GM13976 (cell line): ENCODE results near the gene PLCB1.
A peak's percentile ranks its signal among the peaks of the same experiment; 100 is the strongest.

ENCODE experiments used
- DNase-seq: peaks from one replicate; pipeline ENCODE4 v3.0.0; 2012; ENCODE audit warnings: low spot score
- CTCF ChIP-seq: IDR thresholded peaks from 2 replicates; pipeline ENCODE4 v1.5.1; 2012; ENCODE audit warnings: borderline replicate concordance, mild to moderate bottlenecking; ENCODE audit not compliant: insufficient read depth; ENCODE audit errors: extremely low read depth, missing control alignments, control extremely low read depth
- in situ Hi-C: fragments of 300-500 bp; cut with MboI; formaldehyde crosslinking; loops from one replicate; pipeline ENCODE4 v1.12.0; 2022; ENCODE audit warnings: low sequenced_read_pairs, mixed read lengths, inconsistent platforms; ENCODE audit not compliant: unreplicated experiment

Gene PLCB1

GRCh38 chr20:8196096-8196495 is 64.0 kb downstream of the PLCB1 start:
- TF ChIP-seq CTCF: no peak
- in situ Hi-C loops: no loop called here
- DNase-seq: no peak

- in situ Hi-C loops: no loop called here
- TF ChIP-seq CTCF: no peak
Measured at GRCh38 chr20:8200220-8200619, 68.2 kb downstream of the PLCB1 start.

GRCh38 chr20:8203366-8203765 is 71.3 kb downstream of the PLCB1 start:
- in situ Hi-C loops: no loop called here
- TF ChIP-seq CTCF: no peak
- no peak for DNase-seq

More at GRCh38 chr20:8200220-8200619, 68.2 kb downstream of the PLCB1 start:
- DNase-seq: no peak

- DNase-seq: no peak
- TF ChIP-seq CTCF: no peak
- in situ Hi-C loops: no loop called here
Measured at GRCh38 chr20:8205996-8206395, 73.9 kb downstream of the PLCB1 start.

- in situ Hi-C loops: no loop called here
- no peak for DNase-seq
- TF ChIP-seq CTCF: no peak
Measured at GRCh38 chr20:8208226-8208625, 76.2 kb downstream of the PLCB1 start.

- no peak for TF ChIP-seq CTCF
- in situ Hi-C loops: no loop called here
- peak; percentile 2 for DNase-seq
Measured at GRCh38 chr20:8209061-8209460, 77.0 kb downstream of the PLCB1 start.

GRCh38 chr20:8210749-8211148 is 78.7 kb downstream of the PLCB1 start:
- DNase-seq: no peak
- TF ChIP-seq CTCF: no peak
- in situ Hi-C loops: no loop called here
